HS-5 (cell line): Measurements from ENCODE around the gene SEC22A.

ENCODE experiments used
- DNase-seq: peaks from one replicate; pipeline ENCODE4 v3.0.0-alpha.2; 2012; ENCODE audit warnings: low read depth

The SEC22A gene

GRCh38 chr3:123201557-123202427, at the start of gene SEC22A:
SEC22A (plus strand) TSS chr3:123201943; CDS start chr3:123209218, 7,275 bp downstream.
- DNase-seq = peak; percentile 65

- no peak for DNase-seq
Measured at GRCh38 chr3:123152687-123153086, 49.1 kb upstream of the SEC22A start.

GRCh38 chr3:123153125-123154019, 48.4 kb upstream of the SEC22A start:
- no peak for DNase-seq

- DNase-seq = no peak
Measured at GRCh38 chr3:123154020-123154985, 47.4 kb upstream of the SEC22A start.

GRCh38 chr3:123155471-123156011, 46.2 kb upstream of the SEC22A start:
- DNase-seq = no peak

GRCh38 chr3:123156276-123156995, 45.3 kb upstream of the SEC22A start:
- no peak for DNase-seq

- DNase-seq = no peak
Measured at GRCh38 chr3:123157209-123157597, 44.5 kb upstream of the SEC22A start.

GRCh38 chr3:123157598-123158287, 44.0 kb upstream of the SEC22A start:
- DNase-seq = no peak

GRCh38 chr3:123158330-123158729, 43.4 kb upstream of the SEC22A start:
- no peak for DNase-seq

GRCh38 chr3:123158899-123159390, 42.8 kb upstream of the SEC22A start:
- DNase-seq = no peak

GRCh38 chr3:123159926-123160635, 41.7 kb upstream of the SEC22A start:
- peak; percentile 30 for DNase-seq

- DNase-seq = no peak
Measured at GRCh38 chr3:123161167-123161566, 40.6 kb upstream of the SEC22A start.

GRCh38 chr3:123163141-123163540, 38.6 kb upstream of the SEC22A start:
- DNase-seq = no peak

GRCh38 chr3:123165163-123165562, 36.6 kb upstream of the SEC22A start:
- no peak for DNase-seq

GRCh38 chr3:123167686-123168085, 34.1 kb upstream of the SEC22A start:
- DNase-seq = no peak

GRCh38 chr3:123168122-123168521, 33.6 kb upstream of the SEC22A start:
- DNase-seq = no peak

GRCh38 chr3:123168605-123169004, 33.1 kb upstream of the SEC22A start:
- DNase-seq = no peak

- DNase-seq = no peak
Measured at GRCh38 chr3:123169492-123169929, 32.2 kb upstream of the SEC22A start.

GRCh38 chr3:123169930-123170329, 31.8 kb upstream of the SEC22A start:
- no peak for DNase-seq
